Esophagus squamous epithelium (tissue), 4 donors: Measurements from ENCODE around the gene C11orf21.

Source experiments
- POLR2A ChIP-seq, 4 donors: fragments of 450-650 bp; IDR thresholded peaks; one replicate each; pipeline ENCODE4 v1.6.1; 2017; ENCODE audit warnings: antibody characterized with exemption in 4 of 4, mild to moderate bottlenecking in 4 of 4, moderate library complexity in 3 of 4
- TF ChIP-seq, protein P1 (sequence below), 6 experiments: fragments of 450-650 bp in 4 of 6; fragments of 200-600 bp in 2 of 6; sonication (generic) in 2 of 6; IDR thresholded peaks; one replicate each; pipeline ENCODE4 v1.5.1; 2016 to 2019; ENCODE audit warnings: antibody characterized with exemption in 6 of 6, mild to moderate bottlenecking in 4 of 6, moderate library complexity in 4 of 6

DNA sequence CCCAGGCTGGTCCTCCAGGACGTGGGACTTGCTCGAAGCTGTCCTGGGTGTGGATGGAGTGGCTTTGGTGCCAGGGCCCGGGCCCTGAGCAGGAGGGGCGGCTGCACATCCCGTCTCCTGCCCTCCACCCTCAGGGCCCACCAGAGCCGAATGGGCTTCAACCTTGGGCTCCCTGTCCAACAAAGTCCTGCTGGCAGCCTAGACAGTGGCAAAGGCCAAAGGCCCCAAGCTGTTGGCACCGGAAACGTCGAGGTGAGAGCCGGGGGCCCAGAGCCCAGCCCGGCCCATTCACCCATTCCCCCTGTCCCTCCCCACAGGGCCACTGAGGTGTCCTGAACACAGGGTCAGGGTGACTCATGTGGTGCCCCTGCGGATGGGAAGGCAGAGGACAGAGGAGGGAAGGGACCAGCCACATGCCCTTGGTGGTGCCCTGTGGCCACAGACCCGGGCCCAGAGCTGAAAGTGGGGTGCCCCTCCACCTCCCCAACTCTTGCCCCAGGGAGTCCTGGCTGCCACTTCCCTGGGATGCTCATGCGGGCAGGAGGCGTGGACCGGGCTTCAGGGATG lies 9.2 kb upstream of the C11orf21 start:
- TF ChIP-seq, protein P1, sequence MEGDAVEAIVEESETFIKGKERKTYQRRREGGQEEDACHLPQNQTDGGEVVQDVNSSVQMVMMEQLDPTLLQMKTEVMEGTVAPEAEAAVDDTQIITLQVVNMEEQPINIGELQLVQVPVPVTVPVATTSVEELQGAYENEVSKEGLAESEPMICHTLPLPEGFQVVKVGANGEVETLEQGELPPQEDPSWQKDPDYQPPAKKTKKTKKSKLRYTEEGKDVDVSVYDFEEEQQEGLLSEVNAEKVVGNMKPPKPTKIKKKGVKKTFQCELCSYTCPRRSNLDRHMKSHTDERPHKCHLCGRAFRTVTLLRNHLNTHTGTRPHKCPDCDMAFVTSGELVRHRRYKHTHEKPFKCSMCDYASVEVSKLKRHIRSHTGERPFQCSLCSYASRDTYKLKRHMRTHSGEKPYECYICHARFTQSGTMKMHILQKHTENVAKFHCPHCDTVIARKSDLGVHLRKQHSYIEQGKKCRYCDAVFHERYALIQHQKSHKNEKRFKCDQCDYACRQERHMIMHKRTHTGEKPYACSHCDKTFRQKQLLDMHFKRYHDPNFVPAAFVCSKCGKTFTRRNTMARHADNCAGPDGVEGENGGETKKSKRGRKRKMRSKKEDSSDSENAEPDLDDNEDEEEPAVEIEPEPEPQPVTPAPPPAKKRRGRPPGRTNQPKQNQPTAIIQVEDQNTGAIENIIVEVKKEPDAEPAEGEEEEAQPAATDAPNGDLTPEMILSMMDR (IDR thresholded peaks at IDR 0.05), result no peak
- no peak for TF ChIP-seq POLR2A (IDR thresholded peaks at IDR 0.05)
